GM21390 (cell line): ENCODE data around the gene HSPG2.

Experiments used
- ATAC-seq: cut with Tn5 transposase; IDR thresholded peaks from one replicate; pipeline ENCODE4 v1.9.1; 2021; ENCODE audit not compliant: unreplicated experiment

Gene HSPG2

DNA sequence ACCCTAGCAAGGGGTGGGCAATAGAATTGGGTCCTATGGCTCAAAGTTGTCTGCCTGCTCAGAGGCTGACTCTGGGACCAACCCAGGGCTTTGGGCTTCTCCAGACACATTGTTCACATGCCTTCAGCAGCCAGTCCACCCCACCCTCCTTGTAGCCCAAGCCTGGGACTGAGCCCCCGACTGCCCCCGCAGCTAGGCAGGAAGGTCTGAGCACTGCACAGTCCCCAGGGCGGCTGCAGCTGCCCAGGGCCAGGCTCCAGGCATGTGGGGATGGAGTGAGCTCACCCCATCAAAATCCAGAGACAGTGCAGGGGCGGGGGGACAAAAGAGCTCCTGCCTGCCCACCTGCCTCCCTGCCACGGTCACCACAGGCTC, 35.6 kb downstream of the HSPG2 start:
- no peak for ATAC-seq

DNA sequence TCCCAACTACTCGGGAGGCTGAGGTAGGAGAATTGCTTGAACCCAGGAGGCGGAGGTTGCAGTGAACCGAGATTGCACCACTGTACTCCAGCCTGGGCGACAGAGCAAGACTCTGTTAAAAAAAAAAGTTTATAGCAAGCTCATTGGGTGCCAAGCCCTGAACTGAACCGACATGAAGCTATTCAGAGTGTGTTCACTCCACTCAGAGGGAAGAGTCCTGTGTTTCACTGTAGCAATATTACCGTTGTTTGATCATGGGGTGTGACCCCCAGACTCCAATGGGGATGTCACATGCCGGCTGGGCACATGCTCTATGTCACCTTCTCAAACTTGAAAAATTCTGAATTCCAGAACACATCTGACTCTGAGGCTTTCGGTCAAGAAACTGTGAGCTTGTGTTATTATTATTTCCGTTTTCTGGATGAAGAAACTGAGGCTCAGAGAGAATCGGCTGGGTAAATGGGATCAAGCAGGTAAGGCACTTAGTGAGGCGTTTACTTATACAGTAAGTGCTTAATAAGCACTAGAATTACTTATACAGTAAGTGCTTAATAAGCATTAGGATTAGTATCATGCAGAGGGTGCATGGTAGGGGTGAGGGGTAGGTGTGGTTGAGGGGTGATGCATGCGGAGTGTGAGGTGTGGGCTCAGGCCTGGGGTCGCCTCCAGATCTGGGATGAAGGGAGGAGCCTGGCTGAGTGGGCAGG, 36.2 kb downstream of the HSPG2 start:
- no peak for ATAC-seq

DNA sequence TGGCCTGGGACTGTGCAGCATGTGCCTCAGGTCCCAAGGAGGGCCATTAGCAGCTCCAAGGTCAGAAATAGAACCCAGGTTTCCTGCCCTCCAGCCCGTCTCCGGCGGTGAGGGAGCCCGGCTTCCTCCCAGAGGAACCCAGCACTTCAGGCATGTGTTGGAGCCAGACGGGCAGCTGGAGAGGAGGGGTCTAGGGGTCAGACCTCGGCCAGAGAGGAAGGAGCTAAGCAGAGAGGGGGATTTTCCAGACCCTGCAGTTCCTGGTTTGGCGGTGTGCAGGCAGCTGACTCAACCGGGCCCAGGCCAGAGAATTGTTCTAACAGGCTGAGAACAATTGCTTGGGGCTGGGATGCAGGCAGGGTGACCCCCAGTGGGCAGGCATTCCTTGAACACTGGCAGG, 37.1 kb downstream of the HSPG2 start:
- no peak for ATAC-seq

DNA sequence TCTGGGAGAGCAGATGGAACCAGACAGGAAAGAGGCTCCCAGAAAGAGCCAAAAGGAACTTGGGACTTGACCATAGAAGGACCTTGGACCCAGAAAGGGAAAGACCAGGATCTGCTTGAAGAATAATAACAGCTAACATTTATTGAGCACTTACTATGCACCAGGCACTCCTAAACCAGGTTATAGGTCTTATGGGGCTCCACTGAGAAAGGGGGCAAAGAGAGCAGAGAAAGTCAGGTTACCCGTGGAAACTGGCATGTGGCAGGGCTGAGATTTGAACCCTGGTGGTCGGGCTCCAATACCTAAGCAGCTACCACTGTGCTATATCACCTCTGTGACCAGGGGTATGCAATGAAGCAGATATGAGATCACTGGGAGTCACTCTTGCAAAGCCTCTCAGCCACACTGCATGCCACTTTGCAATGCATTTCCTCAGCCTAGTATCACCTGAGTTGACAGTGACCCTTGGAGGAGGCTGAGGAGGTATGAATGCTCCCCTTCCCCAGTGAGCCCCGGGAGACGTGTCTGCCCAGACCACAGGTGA, 37.8 kb downstream of the HSPG2 start:
- no peak for ATAC-seq

DNA sequence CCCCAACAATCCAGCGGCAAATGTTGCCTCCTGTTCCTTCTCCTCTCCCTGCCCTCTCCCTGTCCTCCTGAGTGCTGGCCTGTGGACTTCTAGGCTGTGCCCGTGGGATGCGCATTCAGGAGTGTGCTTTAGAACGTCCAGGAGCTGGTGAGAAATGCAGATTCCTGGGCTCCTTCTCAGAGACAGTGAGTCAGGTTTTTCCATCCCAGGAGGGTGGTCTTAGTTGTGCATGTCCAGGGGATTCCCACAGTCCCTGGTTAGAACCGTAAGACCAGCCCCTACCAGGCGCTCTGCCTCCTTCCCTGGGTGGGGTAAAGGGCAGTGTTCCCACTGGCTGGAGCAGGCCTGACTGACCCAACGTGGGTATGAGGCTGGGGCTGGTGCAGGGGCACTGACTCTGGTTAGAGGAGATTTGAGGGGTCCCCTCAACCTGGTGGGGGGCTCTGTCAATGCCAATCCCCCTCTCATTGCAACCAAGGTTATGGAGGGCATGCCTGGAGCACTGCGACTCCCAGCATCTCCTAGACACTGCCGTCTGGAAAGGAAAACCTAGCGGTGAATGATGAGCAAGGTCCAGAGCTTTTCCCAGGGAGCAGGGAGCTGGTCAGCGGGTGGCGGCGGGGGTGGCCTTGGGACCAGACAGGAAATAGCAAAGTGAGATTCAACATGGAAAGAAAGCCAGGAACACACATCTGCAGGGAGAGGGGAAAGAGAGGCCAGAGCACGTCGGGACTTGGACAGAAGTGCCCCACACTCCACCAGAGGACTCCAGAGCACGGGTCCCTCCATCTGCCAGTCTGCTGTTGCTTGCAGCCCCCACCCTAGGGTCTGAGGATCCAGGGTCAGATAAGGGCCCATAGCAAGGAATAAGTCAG, 38.5 kb downstream of the HSPG2 start:
- no peak for ATAC-seq

DNA sequence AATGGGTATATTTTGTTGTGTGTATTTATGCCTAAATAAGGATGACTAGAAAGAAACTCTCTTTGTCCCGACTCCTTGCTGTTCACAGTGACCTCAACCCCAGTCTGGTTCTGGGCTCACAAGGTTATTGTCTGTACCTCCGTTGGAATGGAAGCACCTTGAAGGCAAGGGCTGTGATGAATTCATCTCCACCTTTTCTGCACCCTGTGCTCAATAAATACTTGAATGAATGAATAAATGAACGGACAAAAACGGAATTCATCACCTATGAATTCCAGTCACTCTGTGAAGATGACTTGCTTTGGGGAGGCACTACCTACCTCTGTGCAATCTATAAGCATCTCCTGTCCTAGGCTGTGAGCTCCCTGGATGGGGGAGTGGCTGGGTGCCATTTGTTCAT, 39.3 kb downstream of the HSPG2 start:
- ATAC-seq, result no peak

DNA sequence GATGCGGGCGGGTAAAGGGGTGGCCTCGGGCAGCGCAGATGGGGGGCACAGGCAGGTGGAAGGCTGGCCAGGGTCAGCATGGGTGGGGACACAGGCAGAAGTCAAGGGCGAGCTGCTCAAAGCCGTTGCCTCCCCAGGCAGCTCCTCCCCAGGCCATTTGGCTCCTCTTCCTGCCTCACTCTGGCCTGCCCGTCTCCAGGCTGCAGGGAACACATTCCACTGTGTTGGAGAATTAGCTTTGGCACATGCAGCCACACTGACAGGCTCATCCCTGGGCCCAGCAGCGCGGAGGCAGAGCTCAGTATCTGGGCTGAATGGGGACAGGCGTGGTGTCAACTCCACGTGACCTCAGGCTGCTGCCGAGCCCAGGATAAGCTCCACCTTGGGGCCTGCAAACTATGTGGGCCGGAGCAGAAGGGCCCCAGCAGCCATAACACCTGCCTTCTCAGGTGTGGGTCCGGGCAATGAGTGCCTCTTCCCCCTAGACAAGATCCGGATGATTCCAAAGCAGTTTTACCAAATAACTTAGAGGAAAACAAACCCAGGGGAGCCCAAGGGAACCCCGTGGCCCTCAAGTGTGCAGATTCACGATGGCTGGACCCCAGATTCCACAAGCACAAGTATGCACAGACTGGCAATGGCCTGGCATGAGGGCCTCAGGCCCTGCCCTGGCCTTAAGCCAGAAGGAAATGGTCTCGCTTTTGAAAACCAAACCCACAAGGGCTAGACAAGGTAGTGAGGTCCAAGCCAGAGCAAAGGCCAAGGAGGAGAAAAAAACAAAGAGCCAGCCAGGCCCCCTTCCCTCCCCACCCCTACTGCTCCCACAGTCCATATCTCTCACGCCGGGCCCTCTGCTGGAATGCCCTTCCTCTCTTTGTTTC, 40.2 kb downstream of the HSPG2 start:
- no peak for ATAC-seq

DNA sequence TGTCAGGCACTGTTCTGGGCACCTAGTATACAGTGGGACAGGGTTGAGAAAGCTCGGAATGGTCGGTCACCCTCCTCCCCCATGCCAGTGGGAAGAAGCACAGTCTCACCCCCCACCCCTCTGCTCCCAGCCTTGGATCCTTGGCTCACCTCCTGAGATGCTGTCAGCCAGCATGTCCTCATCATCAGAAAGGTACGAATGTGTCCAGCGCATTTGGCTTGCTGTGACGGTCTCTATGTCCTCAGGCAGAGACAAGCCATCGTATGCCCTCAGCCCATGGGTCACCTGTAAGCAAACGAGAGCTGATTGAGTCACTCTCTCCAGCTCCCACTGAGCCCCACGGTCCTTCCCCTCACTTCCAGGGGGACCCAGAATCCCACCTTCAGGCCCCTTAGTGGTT, 41.1 kb downstream of the HSPG2 start:
- ATAC-seq, result no peak

DNA sequence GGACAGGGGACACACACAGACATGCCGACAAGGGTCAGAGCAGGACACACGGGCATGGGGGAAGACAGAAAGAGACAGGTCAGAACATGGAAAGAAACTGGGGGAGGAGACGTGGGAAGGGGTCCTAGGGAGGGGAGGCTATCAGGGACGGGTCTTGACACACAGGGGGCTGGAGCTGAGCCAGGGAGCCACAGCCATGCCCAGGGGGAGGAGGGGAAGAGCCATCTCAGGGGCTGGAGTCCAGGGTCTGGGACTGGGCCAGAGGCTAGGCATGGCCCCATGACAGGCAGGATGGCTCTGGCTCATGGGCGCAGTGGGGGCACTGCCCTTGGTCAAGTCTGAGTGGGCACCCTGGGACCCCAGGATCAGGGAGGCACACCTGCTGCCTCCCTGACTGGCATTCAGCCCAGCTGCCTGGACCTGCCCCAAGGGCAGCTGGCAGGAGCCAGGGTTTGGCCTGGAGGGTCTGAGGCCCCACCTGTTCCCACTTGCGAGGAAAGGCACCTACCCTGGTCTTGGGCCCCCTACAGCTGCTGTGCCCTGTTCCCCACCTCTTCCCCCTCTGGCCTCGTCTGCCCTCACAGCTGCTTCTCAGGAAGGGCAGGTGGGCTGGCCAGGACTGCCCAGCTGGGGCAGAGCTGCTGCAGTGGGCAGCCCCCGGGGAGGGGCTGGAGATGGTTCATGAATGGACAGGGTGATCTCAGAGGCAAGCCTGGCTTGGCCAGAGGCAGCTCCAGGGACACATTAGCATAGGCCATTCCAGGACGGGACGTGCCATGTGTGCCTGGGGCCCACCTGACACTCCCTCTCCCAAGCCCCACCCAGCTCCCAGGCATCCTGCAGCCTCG, 42.9 kb downstream of the HSPG2 start:
- no peak for ATAC-seq

DNA sequence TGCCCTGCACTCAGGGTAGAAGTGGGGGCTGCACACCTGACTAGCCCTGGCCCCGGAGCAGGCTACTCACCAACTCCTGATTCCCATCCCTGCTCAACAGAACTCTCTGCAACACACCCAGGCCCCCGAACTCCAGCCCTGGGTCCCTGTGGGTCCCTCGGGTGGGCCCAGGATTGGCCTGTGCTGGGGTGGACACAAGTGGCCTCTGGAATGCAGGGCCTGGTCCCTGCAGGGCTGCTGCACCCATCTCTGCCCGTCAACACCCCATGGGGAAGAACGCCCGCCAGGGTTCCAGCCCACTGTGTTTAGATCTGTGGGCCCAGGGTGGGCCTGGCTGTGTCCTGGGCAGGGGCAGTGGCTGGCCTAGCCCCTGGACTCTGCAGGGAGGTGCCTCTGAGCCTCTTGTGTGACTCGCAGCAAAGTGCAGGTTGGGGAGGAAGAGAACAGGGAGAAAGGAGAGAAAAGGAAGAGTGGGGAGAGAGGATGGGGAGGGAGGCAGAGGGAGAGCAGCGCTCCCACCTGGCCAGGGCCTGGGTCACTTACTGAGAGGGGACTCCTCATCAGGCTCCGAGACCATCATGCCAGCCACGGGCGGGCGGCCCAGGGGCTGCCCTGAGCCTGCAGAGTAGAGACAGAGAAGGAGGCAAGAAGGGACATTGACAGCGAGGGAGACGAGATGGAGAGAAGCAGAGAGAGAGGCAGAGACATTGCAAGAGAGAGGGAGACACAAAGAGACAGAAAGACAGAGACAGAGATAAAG, 43.9 kb downstream of the HSPG2 start:
- no peak for ATAC-seq

DNA sequence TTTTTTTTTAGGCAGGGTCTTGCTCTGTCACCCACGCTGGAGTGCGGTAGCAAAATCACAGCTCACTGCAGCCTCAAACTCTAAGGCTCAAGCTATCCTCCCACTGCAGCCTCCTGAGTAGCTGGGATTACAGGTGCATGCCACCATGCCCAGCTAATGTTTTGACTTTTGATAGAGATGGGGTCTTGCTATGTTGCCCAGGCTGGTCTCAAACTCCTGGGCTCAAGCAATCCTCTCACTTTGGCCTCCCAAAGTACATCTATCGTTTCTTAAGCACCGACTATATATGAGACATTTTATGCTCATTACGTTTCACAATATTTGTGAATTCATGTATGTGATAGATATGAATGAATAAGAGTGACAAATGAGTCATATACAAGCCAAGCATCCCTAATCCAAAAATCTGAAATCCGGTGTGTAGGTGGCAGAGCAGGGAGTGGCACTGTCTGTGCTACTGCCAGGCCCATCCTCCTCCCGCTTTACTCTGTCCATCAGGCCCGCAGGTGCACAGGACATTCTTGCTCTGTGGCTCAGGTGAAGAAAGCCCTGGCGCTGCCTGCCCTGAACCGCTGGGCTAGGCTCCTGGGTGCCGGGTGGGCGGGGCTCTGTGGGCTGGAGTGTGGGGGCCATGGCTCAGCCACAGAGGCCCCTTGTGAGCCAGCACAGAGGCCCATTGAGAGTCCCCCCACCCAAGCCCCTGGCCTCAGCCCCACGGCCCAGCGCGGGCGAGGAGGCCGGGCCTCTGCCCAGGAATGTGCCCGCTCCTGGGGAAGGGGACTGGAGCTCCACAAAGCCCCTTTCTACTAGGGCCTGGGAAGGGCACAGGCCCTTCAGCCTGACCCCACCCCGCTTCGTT, 45.3 kb downstream of the HSPG2 start:
- no peak for ATAC-seq

DNA sequence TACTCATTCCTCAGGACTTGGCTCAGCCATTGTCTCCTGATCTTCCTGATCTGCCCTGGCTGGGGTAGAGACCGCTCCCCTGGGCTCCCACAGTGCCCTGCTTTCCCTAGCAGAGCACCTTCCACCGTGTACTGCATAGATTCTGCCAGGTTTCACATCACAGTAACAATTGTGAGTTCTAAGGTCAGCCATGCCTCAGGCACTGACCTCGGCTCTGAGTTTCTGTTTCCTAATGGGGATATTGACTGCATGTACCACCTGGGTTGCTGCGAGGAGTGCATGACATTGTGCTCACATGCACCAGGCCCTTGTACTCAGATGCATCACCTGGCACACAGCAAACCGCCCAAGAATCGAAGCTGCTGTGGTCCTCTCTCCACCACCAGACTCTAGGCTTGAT, 46.0 kb downstream of the HSPG2 start:
- no peak for ATAC-seq

DNA sequence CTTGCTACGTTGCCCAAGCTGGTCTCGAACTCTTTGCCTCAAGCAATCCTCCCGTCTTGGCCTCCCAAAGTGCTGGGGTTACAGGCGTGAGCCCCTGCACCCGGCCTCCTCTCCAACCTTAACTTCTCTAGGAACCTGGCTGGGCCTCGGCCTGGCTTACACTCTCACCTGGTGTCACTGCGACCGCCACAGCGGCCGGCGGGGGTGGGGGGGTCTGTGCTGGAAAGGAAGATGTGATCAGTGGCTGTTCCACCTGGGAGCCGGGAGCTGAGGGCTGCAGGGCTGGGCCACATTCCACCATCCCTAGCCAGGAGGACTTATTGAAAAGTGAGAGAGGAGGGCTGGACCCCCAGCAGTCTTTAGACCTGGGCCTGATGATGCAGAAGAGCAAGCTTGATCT, 48.6 kb downstream of the HSPG2 start:
- no peak for ATAC-seq

DNA sequence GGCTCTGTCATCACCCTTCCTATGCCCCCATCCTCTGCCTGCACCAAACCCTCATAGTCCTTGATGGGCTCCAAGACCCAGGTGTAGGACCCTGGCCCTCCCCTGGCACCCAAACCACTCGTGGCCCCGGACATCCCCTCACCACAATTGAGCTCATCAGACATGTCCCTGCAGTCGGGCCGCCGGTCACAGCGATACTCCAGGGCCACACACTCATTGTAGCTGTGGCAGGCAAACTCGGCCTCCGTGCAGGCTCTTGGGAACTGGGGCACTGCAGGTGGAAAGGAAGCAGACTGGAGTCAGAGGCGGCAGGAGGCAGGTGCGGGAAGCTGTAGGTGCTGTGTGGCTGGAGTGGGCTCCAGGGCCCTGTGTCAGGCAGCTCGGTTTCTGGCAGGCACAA, 49.3 kb downstream of the HSPG2 start:
- no peak for ATAC-seq

DNA sequence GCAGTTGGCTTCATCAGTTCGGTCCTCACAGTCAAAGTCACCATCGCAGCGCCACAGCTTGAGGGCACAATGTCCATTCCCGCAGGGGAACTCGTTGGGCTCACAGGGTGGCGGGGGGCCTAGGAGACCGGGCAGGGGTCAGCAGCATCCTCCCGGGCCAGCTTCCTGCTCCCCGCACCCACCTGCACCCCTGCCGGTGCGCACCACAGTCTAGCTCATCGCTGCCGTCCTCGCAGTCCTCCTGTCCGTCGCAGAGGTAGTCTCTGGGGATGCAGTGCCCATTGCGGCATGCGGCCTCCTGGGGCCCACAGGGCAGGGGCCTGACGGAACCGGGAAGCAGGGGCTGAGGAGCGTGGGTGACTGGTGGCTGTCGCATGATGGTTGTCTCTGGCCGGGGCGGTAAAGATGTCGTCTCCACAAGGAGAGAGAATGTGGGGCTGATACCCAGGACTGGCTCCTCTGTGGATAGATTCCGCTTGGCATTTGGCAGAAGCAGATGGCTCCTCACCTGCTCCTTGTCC, 49.8 kb downstream of the HSPG2 start:
- ATAC-seq, result no peak

DNA sequence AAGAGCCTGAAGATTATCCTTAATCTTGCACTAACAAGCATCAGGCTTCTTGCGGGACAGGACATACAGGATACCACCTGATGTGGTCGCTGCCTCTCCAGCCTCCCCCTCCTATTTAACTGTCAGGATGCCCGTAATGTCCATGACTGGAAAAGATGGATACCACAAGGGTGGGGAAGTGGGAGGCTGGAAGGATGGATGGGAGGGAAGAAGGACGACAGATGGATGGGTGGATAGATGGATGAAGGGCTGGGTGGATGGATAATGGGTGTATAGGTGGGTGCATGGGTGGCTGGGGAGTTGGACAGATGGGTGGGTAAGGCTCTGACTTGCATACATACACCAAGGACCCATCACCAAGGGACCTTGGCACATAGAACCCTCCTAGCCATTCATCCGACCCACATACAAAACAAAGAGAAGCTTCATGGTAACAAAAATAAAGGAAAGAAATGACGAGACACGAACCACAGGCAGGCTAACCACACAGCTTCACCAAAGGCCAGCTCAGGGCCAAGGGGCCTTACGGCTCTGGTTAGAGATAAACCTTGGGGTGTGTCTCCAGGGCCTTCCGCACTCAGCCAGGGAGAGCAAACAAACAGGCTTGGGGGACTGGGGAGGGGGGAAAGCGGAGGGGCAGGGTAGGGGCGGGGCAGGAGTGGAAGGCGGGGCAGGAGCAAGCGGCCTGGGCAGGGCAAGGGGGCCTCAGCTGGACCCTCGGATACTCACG, 50.5 kb downstream of the HSPG2 start:
- no peak for ATAC-seq

DNA sequence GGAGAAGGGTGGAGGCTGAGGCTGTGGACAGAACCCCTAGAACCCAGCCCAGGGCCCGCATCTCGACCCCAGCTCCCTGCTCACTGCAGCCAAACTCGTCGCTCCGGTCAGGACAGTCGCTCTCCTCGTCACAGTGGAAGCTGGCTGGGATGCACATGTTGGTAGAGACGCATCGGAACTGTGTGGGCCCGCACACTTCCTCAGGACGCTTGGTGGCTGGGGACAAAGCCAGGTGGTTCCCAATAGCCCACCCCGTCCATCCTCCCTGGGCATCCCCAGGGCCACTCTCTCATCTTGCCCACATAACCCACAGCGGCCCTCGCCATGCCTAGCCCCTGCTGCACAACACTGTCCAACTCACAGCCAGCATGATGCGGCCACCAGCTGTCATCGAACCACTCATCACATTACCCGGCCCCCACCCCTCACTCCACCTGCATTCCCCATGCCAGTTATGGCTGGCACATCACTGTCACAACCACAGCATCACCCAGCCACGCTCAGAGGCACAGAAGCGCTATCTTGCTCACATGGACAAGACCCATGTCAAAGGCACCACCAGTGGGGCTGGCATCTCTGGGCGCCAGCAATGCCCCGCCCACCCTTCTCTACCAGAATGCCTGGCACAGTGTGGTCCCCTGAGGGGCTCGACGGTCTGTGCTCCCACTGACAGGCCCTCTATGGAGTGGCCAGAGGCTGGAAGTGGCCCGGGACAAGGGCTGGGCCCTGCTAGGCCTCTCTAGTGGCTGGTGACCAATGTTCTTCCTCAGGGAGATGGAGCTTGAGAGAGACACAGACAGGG, 51.7 kb downstream of the HSPG2 start:
- no peak for ATAC-seq
